Endothelial cell of hepatic sinusoid (primary cell): Measurements from ENCODE around the gene FOXC2.
"Not testable (repeated sequence)": the region's sequence is repeated elsewhere in the genome, so short reads cannot be mapped to it uniquely, and the experiment has no call there.

Experiments
- in situ Hi-C: cut with HindIII; loops from 2 replicates; pipeline ENCODE4 v1.10.0; 2017; ENCODE audit warnings: low sequenced_read_pairs

The FOXC2 gene

DNA sequence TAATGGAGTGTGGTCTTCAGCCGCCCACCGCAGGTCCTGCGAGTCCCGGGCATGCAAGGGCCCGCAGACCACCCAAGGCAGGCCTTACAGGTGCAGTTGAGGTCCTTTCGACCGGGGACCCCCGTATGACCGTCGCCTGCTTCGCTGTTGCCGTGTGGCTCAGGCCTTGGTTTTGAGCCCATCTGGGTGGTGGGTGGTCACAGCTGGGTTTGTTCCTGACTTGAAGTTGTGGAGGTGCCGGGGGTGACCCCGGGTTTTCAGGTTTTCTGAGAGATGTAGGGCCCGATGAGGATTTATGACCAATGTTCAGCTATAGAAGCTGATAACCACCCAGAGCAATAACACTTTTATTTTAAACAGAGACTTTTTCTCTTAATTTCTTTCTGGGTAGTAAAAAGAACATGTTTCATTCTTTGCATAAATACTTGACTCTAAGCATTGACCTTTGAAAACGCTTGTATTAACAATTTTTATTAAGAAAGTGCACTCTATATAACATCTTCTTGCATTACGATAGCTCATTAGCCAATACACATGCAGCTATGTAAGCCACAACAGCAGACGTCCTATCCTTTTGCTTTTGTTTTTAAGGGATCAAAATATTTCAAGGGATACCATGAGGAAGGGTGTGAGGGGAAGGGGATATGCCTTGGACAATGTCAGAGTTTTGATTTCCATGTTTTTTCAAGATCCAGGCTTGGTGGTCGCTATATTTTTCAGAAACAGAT lies 13.6 kb downstream of the FOXC2 start:
- in situ Hi-C loops, result no loop called here

DNA sequence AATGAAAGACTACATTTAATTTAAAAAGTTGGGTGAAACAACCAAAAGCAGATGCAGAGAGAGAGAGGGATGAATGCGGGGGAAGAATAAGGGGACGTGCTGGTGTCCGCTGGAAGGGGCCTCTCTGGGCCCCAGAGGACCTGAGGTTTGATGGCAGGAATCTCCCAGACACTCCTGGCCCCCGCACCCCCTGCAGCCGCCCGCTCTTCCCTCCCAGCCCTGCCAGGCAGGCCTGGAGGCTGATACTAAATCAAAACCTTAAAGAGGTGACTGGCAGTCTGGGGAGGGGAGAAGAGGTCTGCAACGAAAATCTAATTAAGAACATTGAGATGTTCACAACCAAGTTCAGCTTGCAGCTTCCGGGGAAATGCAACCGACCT lies 14.2 kb downstream of the FOXC2 start:
- in situ Hi-C loops, result no loop called here

DNA sequence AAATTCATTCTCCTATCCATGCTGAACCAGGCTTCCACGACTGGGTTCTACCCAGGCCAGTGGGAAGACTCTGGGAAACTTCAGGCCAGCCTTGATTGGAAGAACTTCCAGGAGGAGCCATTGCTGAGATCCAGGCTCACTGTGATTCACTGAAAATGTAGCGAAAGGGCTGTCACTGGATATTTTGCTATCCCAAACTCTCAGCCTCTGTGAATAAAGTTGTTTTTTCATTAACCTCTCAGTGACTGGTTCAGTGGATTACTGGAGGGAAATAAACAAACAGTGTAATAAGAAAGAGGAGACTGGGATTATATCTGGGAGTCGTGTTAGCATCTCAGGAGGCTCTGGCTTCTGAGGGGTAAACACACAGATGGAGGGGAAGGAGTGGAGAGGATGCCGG lies 14.8 kb downstream of the FOXC2 start:
- in situ Hi-C loops, result no loop called here

DNA sequence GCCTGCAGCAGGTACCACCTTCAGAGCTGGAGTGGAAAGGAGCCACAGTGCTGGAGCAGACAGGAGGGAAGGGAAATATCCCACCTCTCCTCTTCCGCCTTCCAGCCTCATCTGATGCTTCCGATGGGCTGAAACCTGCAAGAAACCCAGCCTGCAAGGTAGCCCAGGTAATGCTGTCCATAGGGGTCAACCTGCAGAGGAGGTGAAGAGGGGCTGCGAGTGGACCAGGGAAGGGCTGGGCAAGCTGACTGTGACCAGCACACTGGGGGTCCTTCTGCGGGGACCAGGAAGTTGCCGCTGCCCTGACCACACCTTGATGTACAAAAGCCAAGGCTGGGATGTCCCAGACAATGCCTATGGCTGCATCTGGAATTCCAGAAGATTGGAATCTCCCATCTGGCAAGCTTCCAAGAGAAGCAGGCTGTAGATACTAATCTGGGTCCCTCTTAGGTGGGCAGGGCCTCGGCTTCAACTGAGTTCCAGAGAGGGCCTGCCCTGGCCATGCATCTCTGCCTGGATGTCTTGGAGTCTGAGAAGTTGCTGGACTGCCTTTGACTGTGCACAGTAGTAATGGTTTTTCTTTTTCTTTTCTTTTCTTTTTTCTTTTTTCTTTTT lies 17.5 kb downstream of the FOXC2 start:
- in situ Hi-C loops, result no loop called here

DNA sequence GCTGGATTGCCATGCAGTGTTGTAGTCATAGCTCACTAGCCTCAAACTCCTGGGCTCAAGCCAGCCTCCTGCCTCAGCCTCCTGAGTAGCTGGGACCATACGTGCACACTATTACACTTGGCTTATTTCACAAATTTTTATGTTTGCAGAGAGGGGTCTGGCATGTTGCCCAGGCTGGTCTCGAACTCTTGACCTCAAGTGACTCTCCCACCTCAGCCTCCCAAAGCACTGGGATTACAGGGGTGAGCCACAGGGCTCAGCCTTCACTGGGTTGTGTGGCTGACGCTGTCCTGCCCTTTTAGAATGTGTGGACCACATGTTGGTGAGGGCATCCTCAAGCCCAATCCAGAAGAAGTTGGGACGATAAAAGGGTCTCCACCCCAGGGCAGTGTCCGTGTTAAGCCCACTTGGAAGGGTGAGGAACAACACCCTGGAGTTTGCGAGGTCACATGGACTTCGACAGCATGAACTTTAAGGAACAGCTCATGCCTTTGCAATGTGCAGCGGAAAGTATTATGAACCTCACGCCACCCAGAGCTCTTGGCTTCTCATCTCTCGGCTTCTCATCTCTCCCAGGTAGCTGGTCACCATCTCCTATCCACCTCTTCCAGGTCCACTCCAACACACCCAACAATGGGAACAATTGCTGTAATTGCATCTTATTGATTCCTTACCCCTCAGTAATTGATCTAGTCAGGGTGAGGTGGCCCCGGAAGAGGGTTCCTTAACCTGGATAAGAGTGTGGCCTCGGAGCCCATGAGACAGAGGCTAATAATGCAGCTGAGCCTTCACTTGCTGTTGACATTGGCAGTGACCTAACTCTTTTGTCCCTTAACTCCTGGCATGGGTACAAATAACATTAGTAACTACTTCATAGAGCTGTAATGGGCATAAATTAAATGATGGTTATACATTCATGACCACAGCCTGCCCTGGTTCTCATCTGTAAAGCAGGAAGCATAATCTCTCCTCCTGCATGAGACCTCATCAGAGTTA lies 18.4 kb downstream of the FOXC2 start:
- in situ Hi-C loops, result no loop called here

DNA sequence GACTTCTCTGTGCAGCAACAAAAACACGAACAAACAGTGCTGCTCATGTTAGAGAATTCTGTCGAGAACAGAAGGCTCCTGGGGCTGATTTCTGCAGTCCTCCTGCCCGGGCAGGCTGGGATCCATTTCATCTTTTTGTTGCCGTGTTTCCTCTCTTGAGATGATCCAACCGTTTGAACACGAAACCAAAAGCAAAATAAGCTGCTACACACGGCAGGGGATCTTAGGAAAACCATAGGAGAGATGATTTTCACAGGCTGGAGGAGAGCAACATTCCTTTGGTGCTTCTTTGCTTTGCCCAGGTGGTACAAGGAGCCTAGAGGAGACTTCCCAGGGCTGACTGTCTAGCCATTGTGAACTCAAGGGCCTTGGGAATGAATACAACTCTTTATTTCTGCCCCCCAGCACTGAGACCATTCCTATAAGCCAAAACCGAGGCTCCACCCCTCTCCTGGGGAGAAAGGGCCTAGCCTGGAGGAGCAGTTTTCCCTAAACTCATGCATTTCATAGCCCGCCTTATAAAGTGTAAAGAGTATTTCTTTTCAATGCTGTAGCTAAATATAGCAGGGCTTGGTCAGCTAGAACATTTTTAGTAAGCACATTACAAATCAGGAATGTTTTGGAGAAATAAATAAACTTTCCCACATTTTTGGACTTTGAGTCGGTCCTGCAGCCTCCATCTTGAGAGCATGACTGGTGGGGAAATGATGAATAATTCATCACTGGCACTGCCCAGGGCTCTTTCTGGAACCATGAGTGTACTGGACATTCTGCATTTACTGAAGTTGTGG lies 19.4 kb downstream of the FOXC2 start:
- in situ Hi-C loops, result no loop called here

DNA sequence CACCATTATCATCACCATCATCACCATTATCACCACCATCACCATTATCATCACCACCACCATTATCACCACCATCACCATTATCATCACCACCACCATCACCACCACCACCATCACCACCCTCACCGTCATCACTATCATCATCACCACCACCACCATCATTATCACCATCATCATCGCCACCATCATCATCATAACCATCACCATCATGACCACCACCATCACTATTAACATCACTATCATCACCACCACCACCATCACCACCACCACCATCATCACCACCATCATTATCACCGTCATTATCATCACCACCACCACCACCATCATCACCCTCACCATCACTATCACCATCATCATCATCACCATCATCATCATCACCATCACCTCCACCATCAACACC lies 20.9 kb downstream of the FOXC2 start:
- in situ Hi-C loops, result no loop called here

DNA sequence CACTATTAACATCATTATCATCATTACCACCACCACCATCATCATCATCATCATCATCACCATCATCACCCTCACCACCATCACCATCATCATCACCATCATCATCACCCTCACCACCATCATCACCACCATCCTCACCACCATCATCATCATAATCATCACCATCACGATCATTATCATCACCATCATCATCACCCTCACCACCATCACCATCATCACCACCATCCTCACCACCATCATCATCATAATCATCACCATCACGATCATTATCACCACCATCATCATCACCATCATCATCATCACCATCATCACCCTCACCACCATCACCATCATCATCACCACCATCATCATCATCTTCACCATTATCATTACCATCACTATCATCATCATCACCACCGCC lies 21.3 kb downstream of the FOXC2 start:
- in situ Hi-C loops, result not testable (repeated sequence)

DNA sequence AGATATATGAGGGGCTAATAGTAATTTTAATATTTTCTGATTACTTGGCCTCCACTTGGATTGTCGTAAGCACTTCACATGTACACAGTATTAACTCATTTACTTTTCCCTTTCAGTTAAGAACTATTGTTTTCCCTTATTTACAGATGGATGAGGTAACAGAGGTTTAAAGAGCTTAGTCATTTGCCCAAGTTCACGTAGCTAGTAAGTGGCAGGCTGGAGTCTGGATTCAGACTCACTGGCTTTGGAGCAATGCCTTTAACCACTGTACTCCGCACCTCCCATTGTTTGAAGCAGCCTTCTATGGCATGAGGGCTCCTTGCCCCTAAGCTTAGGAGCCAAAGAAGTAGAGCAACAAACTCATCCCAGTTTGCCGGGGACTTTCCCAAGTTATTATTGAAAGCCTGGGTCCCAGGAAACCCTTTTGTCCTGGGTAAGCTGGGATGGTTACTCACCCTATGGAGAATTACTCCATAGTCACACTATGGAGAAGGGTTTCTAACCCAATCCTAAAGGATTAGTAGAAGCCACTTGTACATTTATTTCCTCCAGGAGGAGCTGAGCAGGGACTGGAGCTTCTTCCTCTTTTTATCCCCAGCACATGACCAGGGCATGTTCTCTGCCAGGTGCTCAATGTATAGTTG lies 24.0 kb downstream of the FOXC2 start:
- in situ Hi-C loops, result no loop called here

DNA sequence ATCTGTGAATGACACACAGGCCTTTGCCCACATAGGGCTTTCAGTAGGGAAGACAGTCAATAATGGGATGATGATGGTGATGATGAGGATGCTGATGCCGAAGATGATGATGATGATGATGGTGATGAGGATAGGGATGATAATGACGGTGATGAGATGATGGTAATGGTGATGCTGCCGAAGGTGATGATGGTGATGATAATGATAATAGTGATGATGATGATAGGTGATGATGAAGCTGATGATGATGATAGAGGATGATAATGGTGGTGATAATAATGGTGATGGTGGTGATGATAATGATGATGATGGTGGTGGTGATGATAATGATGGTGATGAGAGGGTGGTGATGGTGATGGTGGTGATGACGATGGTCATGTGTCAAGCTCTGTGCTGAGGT lies 24.6 kb downstream of the FOXC2 start:
- in situ Hi-C loops, result no loop called here

DNA sequence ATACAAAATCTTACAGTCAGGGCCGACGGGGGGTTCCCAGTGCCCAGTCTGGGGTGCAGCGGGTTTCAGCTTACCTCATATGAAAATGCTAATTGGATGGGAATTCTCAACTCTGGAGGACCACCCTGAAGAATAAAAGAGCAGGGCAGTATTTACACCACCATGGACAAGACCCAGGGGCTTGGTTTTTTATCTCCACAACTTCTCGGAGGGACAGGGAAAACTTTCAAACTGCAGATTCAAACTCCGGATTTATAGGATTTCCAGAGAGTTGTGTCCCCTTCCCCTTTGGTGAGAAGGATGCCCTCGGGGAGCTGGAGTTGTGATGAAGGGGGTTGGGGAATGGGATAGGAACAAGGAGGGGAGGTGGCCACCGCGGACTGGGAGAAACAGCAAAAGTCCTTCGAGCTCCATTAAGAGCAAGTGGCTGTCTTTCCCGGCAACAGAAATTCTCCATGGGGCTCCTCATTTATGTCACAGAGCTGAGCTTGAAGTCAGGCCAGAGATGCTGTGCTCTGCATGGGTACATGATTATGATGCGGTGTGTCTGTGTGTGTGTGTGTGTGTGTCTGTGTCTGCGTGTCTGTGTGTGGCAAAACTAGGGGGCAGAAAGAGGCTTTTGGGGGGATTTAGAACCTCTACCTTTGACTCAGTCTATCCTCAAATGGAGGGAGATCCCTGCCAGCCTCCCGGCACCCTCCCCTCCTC lies 27.4 kb downstream of the FOXC2 start:
- in situ Hi-C loops, result no loop called here

DNA sequence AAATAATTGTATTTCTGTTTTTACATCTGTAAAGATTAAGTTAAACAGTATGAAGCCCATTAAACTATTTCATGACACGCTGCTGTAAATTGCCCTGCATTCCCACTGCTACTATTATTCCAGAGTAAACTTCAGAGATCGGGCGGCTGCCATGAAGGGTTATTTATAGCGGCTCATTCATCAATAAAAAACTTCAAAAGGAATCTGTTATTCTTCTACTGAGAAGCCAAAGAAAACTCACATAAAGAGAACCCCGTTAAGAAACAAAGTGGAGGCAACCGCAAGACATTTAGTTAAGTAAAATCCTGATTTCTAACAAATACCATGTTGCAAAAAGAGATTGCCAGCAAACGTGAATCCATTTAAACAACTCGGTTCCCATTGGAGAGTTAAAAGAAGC lies 28.1 kb downstream of the FOXC2 start:
- in situ Hi-C loops, result no loop called here

DNA sequence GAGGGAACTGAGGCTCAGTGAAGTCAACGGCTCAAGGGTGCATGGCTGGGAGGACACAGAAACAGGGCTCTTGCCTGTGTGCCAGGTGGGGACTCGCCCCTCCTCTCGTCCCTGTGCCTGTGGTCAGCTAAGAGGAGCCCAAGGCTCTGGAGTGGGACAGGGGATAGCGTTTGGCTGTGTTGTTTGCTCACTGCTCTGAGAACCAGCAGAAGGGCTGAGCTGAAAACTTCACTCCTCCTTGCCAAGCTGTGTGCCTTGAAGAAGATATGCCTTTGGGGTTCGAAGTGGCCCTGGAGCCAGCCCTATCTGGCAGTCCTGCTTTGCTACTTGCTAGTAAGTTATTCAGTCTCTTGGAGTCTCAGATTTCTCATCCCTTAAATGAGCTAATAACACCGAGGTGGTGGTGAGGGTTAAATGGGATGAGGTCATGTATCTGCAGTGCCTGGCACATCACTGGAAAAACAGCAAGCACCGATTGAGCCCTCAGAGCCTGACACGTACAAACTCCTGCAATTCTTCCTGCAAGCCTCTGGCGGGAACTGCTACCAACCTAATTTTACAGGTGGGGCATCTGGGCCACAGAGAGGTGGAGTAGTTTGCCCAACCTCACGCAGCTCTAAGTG lies 29.5 kb downstream of the FOXC2 start:
- in situ Hi-C loops, result no loop called here

DNA sequence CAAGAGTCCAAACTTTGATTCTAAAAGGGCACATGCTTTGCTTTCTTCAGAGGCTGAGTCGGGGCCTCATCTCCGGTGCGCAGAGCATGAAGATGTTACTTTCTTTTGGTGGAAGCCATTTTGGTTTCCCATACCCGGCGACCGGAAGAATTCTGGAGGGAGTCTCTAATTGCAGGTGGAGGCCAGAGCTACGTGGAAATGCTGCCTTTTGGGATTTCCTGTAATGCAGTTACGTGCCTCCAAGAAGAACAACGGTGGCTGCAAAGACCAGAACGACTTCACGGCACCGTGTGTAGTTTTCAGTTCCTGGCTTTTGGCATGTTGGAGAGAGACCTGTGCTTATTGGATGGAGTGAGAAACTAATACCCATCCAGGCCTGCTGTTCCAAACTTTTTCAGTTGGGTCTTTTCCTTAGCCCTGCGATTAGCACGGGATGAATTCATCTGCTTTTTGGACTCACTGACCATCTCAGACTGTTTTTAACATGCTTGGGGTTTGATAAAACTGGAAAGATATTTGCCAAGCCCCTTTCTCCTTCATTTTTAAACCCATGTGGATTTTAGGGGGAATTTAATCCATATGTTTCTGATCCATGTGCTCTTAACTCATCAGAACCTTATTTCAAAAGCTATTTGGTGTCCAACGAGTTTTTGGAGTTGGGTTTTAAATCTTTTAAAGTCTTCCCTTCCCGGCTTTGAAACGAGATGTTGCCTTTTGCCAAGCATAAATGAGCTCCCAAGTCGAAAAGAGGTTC lies 30.7 kb downstream of the FOXC2 start:
- in situ Hi-C loops, result no loop called here

DNA sequence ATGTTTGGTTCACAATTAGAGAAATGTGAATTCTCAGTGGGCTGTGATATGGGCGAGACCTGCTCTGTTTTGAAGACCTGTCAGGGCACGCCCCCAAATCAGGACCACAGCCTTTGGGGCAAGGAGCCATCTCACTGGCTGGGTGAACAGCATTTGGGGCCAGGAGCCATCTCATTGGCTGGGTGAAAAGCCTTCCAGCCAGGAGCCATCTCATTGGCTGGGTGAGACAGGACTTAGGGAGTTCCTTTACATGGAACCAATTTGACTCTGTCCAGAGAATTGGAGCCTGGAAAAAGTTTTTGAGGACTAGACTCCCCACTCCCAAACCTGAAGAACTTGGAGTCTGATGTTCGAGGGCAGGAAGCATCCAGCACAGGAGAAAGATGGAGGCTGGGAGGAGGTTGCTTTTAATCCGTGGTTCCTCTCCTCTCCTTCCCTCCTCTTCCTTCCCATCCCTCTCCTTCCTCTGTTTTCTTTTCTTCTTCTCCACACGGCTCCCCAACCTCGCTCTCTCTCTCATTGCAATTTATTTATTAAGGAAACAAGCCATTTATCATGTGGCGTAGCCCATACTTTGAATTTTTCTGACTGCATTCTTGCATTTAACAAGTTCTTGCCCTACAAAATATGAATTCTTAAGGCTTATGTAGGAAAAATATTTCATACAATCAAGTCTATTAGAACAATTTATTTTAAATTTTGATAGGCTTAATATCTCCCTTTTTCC lies 31.4 kb downstream of the FOXC2 start:
- in situ Hi-C loops, result no loop called here

DNA sequence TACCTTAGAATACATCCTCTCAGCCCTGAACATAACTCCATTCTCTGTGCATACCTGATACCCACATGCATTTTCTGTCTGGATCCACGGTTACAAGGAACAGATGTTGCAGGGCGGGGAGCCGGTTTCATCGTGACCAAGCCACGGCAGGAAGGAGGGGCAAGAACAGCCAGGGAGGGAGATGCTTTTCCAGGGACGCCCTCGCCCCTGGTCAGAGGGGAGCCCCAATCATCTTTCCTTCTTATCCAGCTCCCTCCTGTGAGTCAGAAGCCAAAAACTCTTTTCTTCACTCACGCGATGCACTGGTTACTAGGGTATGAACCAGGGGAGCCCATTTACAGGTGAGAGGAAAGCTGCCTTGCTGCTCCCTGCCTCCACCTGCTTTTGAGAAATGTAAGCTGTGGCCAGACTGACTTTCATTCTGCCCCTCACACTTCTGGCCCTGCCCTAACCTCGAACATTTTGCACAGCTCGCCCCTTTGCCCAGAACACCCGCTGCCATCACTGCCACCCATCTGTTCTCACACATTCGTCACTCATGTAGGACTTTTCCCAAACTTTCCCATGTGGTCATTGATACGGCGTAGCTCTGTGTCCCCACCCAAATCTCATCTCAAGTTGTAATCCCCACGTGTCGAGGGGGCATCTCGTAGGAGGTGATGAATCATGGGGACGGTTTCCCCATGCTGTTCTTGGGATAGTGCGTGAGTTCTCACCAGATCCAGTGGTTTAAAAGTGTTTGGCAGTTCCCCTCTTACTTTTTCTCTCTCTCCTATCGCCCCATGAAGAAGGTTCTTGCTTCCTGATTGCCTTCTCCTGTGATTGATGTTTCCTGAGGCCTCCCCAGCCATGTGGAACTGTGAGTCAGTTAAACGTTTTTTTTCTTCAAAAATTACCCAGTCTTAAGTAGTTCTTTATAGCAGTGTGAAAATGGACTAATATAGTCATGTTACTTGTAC lies 32.3 kb downstream of the FOXC2 start:
- in situ Hi-C loops, result no loop called here

DNA sequence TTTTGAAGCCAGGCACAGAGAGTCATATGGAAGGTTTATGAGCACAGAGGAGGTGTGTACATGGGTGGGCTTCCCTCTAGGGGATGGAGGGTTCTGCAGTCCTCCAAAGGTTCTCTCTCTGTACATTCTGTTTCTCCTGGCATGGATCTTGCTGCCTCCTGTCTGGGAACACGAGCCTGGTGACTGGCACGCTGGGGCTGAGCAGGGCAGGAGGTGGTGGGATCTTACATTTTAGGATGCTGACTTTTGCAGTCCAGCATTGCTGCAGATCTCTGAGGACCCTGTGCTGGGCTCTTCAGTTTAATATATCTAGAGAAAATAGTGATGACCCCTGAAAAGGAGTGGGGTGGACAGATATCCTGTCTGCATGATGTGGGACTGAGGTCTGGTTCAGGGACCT lies 34.7 kb downstream of the FOXC2 start:
- in situ Hi-C loops, result no loop called here
